Skeletal muscle tissue (tissue), 5 donors: ENCODE data around the gene CYB5A. TPM values are rescaled to one million over a fixed set of nuclear protein-coding genes. Genes with fewer than 3 reads are reported as not detected.

Experiments used
- H3K27ac ChIP-seq: one replicate; pipeline ENCODE4 v1.7.0; 2013; ENCODE audit warnings: mild to moderate bottlenecking, low read depth, low read length, inconsistent platforms
- H3K27me3 ChIP-seq, 3 donors: one replicate each; pipeline ENCODE4 v1.7.0; 2013; ENCODE audit warnings: low read length in 3 of 3; ENCODE audit not compliant: control insufficient read depth in 3 of 3, insufficient read depth in 3 of 3
- H3K36me3 ChIP-seq, 3 donors: one replicate each; pipeline ENCODE4 v1.7.0; 2013; ENCODE audit warnings: low read length in 3 of 3; ENCODE audit not compliant: control insufficient read depth in 3 of 3, insufficient read depth in 3 of 3
- H3K4me1 ChIP-seq, 3 donors: one replicate each; pipeline ENCODE4 v1.7.0; 2013; ENCODE audit warnings: low read length in 3 of 3, mild to moderate bottlenecking in 3 of 3; ENCODE audit not compliant: control insufficient read depth in 3 of 3, insufficient read depth in 3 of 3
- H3K4me3 ChIP-seq, 3 donors: one replicate each; pipeline ENCODE4 v1.7.0; 2013; ENCODE audit warnings: low read length in 3 of 3
- H3K9ac ChIP-seq, 3 donors: one replicate each; pipeline ENCODE4 v1.7.0; 2013; ENCODE audit warnings: low read length in 3 of 3, mild to moderate bottlenecking in 3 of 3, moderate library complexity in 2 of 3, low read depth in 1 of 3
- H3K9me3 ChIP-seq, 3 donors: one replicate each; pipeline ENCODE4 v1.7.0; 2013; ENCODE audit warnings: low read length in 3 of 3; ENCODE audit not compliant: control insufficient read depth in 3 of 3
- small RNA-seq: library from RNA; depleted of rRNA; stranded (forward); fragments of <200 nt; gene quantifications from one replicate; pipeline ENCODE3, GENCODE V24; 2014
- total RNA-seq: library from RNA; depleted of rRNA; stranded (reverse); fragments of >200 nt; gene quantifications from one replicate; pipeline ENCODE4 v1.2.3, GENCODE V29; 2014
- donor health status: Osteomylitis.

Gene CYB5A
- total RNA-seq, 1 donor from 2014 or later: 28.7 TPM

GRCh38 chr18:74213429-74213828, 78.3 kb downstream of the CYB5A start:
- Histone ChIP-seq H3K4me3 (no peak overlapping the region), H3K36me3 (no peaks in the 10 kb centered on the region), H3K4me1 (no peaks in the 10 kb centered on the region), H3K27me3 (peaks cover 0 to 6% (median 6%) of the 10 kb centered on the region in 3 donors), H3K9ac (no peak overlapping the region), H3K27ac (no peak overlapping the region), H3K9me3 (no peaks in the 10 kb centered on the region)

DNA sequence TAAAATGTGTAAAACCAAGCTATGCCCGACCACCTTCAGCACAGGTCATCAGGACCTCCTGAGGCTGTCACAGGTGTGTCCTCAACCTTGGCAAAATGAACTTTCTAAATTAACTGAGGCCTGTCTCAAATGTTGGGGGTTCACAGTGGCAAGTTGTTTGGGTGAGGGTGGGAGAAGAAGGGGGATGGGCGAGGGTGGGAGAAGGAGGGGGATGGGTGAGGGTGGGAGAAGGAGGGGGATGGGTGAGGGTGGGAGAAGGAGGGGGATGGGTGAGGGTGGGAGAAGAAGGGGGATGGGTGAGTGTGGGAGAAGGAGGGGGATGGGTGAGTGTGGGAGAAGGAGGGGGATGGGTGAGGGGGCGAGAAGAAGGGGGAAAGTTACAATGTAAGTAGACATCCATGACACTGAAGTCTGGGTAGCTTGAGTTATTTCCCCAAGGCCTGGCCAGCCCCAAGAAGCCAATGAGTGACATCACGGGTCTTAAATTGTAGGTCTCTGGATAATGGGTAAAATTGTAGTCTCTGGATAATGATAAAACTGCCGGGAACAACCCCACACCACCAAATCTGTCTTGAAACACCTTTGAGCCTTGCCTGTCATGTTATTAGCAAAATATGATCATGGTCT, 87.1 kb downstream of the CYB5A start:
- H3K4me1 ChIP-seq: no peaks in the 10 kb centered on the region
- H3K4me3 ChIP-seq: no peak overlapping the region
- no peaks in the 10 kb centered on the region for H3K36me3 ChIP-seq
- H3K27me3 ChIP-seq: peaks cover 0 to 4% (median 0%) of the 10 kb centered on the region in 3 donors
- H3K27ac ChIP-seq: no peak overlapping the region
- H3K9me3 ChIP-seq: no peaks in the 10 kb centered on the region
- H3K9ac ChIP-seq: no peak overlapping the region

DNA sequence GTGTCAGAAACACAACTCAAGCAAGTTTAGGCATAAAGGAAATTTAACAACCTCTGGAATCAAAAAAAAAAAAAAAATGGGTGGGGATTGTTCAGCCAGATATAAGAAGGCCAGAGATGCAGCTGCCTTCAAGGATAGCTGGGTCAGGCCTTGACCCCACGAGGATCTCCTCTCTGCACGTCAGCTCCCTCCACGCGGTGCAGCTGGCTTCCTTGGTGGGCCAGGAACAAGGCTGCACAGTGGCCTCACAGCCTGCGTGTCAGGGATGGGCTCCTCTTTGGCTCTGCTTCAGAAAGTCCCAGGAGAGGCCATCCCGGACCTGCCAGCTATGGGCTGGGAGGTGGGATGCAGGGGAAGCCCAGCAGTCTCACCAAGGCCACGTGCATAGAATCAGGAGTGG, 88.0 kb downstream of the CYB5A start:
- Histone ChIP-seq H3K4me3 (no peak overlapping the region), H3K36me3 (no peaks in the 10 kb centered on the region), H3K4me1 (no peaks in the 10 kb centered on the region), H3K27me3 (peaks cover 0 to 4% (median 0%) of the 10 kb centered on the region in 3 donors), H3K9me3 (no peaks in the 10 kb centered on the region), H3K27ac (no peak overlapping the region), H3K9ac (no peak overlapping the region)

Small RNA genes within 50 kb of the gene (small RNA-seq; reads per million reads assigned to genes)
- gene RN7SL551P: not detected

Other genes starting within 250 kb of the CYB5A start
- 1.0 TPM for gene FBXO15, start 144.1 kb downstream of the CYB5A start, total RNA-seq
- gene TIMM21, start 143.4 kb downstream of the CYB5A start, total RNA-seq: 19.8 TPM
- not detected for gene C18orf63, start 23.9 kb upstream of the CYB5A start, total RNA-seq
- 5.2 TPM for gene DIPK1C, start 165.3 kb upstream of the CYB5A start, total RNA-seq
- 25.6 TPM for gene CNDP2, start 204.4 kb upstream of the CYB5A start, total RNA-seq
- not detected for gene CNDP1, start 242.5 kb upstream of the CYB5A start, total RNA-seq